GM21786 (cell line): Measurements from ENCODE around the gene SLC26A1.
"Not testable (repeated sequence)": the region's sequence is repeated elsewhere in the genome, so short reads cannot be mapped to it uniquely, and the experiment has no call there.

ENCODE experiments used
- ATAC-seq: cut with Tn5 transposase; IDR thresholded peaks from one replicate; pipeline ENCODE4 v1.9.1; 2021; ENCODE audit not compliant: unreplicated experiment

SLC26A1 gene

GRCh38 chr4:986428-986878 lies 6.8 kb downstream of the SLC26A1 start:
- ATAC-seq = no peak

- ATAC-seq = no peak
Observed at GRCh38 chr4:985123-985830, 7.9 kb downstream of the SLC26A1 start.

GRCh38 chr4:984336-985054 lies 8.7 kb downstream of the SLC26A1 start:
- no peak for ATAC-seq

- no peak for ATAC-seq
Observed at GRCh38 chr4:982814-983213, 10.4 kb downstream of the SLC26A1 start.

- ATAC-seq = no peak
Observed at GRCh38 chr4:982291-982690, 10.9 kb downstream of the SLC26A1 start.

- no peak for ATAC-seq
Observed at GRCh38 chr4:978957-979701, 14.1 kb downstream of the SLC26A1 start.

- not testable (repeated sequence) for ATAC-seq
Observed at GRCh38 chr4:976016-976415, 17.2 kb downstream of the SLC26A1 start.

GRCh38 chr4:974668-975067 lies 18.5 kb downstream of the SLC26A1 start:
- no peak for ATAC-seq

GRCh38 chr4:973431-974397 lies 19.5 kb downstream of the SLC26A1 start, which contains the start of gene DGKQ:
Gene DGKQ, minus strand, starts transcription at chr4:973569. Its CDS starts 87 bp downstream, at chr4:973482.
- peak; percentile 54 for ATAC-seq

GRCh38 chr4:972651-973424 lies 20.4 kb downstream of the SLC26A1 start:
- peak; percentile 36 for ATAC-seq

- ATAC-seq = no peak
Observed at GRCh38 chr4:971666-972500, 21.3 kb downstream of the SLC26A1 start.

GRCh38 chr4:970854-971520 lies 22.2 kb downstream of the SLC26A1 start:
- no peak for ATAC-seq

GRCh38 chr4:970046-970745 lies 23.0 kb downstream of the SLC26A1 start:
- ATAC-seq = no peak

GRCh38 chr4:968621-969394 lies 24.4 kb downstream of the SLC26A1 start:
- no peak for ATAC-seq

GRCh38 chr4:968221-968620 lies 25.0 kb downstream of the SLC26A1 start:
- no peak for ATAC-seq

- no peak for ATAC-seq
Observed at GRCh38 chr4:967113-968104, 25.8 kb downstream of the SLC26A1 start.
